ENCODE measurements around the gene BMP5.

Gene BMP5

GRCh38 chr6:55705451-55706440 lies 169.6 kb downstream of the BMP5 start:
- DNase-seq, result peak; percentile 66 to 74

- DNase-seq, result no peak
Measured at GRCh38 chr6:55704421-55704820, 171.0 kb downstream of the BMP5 start.

Data from AML-193 (cell line).